Measurements from ENCODE around the gene SCARB1.

SCARB1 gene

DNA sequence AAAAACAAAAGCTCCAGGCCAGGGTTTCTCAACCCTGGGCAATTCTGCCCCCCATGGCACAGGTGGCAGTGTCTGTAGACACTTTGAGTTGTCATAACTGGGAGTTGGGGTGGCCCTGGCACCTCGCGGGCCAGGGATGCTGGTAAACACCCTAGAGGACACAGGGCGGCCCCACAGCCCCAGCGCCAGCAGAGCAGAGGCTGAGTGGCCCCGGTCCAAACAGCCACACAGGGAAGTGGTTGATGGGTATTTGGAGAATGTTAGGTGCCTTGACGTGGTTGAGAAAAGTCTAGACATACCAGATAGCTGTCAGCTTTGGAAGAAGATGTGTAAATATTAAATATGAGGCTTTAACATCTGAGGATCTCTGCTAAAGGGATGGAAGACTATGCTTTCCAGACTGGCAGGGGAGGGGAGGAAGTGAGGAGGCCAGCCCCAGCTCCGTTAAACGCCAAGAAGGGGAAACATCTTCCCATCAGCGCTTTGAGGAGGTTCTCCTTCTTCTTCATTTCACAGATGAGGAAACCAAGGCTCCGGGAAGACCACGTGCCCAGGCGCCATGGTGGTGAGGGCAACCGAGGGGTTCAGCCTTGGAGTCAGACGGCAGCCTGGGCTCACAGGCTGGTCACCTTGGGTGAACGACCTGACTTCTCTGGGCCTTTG lies 103.7 kb downstream of the SCARB1 start:
- H3K4me1 ChIP-seq (ENCODE audit: control insufficient read depth, insufficient read depth, low read length), result no peaks in the 10 kb centered on the region
- TF ChIP-seq ZNF660 (tag by site-specific recombination; IDR thresholded peaks at IDR 0.05) (no peak), ZNF266 (tag by site-specific recombination; IDR thresholded peaks at IDR 0.05; ENCODE audit: low read depth) (no peak), ZBTB1 (tag by site-specific recombination; IDR thresholded peaks at IDR 0.05) (no peak), ZFP41 (tag by site-specific recombination; IDR thresholded peaks at IDR 0.05; ENCODE audit: borderline replicate concordance) (no peak), KLF8 (tag by site-specific recombination; IDR thresholded peaks at IDR 0.05) (no peak), ZNF274 (IDR thresholded peaks at IDR 0.05; ENCODE audit: low read length) (no peak), ZNF274 (tag by site-specific recombination; IDR thresholded peaks at IDR 0.05; ENCODE audit: borderline replicate concordance) (no peak), ZNF24 (tag by site-specific recombination; IDR thresholded peaks at IDR 0.05) (no peak)
- TF ChIP-seq, protein P1, sequence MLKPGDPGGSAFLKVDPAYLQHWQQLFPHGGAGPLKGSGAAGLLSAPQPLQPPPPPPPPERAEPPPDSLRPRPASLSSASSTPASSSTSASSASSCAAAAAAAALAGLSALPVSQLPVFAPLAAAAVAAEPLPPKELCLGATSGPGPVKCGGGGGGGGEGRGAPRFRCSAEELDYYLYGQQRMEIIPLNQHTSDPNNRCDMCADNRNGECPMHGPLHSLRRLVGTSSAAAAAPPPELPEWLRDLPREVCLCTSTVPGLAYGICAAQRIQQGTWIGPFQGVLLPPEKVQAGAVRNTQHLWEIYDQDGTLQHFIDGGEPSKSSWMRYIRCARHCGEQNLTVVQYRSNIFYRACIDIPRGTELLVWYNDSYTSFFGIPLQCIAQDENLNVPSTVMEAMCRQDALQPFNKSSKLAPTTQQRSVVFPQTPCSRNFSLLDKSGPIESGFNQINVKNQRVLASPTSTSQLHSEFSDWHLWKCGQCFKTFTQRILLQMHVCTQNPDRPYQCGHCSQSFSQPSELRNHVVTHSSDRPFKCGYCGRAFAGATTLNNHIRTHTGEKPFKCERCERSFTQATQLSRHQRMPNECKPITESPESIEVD (tag by site-specific recombination; IDR thresholded peaks at IDR 0.05), result no peak
- TF ChIP-seq, protein P2, sequence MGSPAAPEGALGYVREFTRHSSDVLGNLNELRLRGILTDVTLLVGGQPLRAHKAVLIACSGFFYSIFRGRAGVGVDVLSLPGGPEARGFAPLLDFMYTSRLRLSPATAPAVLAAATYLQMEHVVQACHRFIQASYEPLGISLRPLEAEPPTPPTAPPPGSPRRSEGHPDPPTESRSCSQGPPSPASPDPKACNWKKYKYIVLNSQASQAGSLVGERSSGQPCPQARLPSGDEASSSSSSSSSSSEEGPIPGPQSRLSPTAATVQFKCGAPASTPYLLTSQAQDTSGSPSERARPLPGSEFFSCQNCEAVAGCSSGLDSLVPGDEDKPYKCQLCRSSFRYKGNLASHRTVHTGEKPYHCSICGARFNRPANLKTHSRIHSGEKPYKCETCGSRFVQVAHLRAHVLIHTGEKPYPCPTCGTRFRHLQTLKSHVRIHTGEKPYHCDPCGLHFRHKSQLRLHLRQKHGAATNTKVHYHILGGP (tag by site-specific recombination; IDR thresholded peaks at IDR 0.05), result no peak
- CTCF ChIA-PET, result interaction anchor here (1.5 kb wide), 1 partner anchor 19 kb away, joined by 9 read pairs; no protein-coding TSS in a partner anchor
- H3K4me3 ChIP-seq (ENCODE audit: low read depth, low read length), result no peak overlapping the region
- POLR2A ChIA-PET, result no interaction called here
- no peak overlapping the region for H3K27ac ChIP-seq (ENCODE audit: extremely low read depth, low read depth, low read length)
- no peaks in the 10 kb centered on the region for H3K36me3 ChIP-seq (ENCODE audit: control insufficient read depth in 2 of 2, insufficient read depth in 1 of 2, low read length in 2 of 2)
- no peaks in the 10 kb centered on the region for H3K9me3 ChIP-seq (ENCODE audit: control insufficient read depth, insufficient read depth, low read depth, low read length)

DNA sequence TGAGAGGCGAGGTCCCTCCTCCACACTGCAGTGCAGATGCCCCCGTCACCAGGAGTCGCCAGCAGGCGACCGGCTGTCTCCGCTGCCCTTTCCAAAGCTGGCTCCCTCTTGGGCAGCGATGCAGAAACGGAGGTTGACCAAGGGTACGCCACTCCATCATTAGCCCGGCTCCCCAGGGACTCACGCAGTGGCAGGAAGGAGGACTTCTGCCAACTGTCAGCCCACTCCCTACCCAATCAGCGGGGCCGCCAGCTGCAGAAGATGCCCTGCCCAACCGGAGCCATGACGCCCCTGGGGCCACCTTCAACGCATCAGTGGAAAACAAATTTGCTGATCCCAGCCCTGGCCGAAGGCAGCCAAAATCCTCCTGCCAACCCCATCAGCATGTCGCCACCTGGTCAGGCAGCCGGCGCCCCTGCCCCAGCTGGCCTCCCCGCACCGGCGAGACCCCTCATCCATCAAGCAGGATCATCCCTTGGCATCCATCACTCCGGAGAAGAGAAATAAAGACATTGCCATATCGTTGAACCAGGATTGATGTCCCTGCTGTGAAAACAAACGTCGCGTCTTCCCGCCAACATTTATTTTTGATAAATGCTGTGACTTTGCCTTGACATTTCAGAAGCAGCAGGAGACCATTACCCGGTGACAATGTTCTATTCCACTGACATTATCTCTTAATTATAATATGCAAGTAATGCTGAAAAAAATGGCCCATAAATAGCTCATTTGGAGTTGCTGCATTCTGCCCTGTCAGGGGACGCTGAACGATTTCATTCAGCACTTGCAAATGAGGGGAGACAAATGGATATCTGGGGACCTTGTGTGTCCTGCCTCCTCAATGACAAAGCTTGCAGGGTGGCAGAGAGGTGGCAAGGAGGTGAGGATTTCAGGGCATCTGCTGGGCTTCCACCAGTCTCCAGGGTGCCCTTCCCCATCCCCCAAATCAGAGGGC lies 105.1 kb downstream of the SCARB1 start:
- H3K27ac ChIP-seq (ENCODE audit: extremely low read depth, low read depth, low read length), result no peak overlapping the region
- ChIA-PET CTCF (interaction anchor here (0.6 kb wide), 2 partner anchors 54 to 366 kb away, joined by 3 read pairs; no protein-coding TSS in a partner anchor), POLR2A (no interaction called here)
- no peaks in the 10 kb centered on the region for H3K36me3 ChIP-seq (ENCODE audit: control insufficient read depth in 2 of 2, insufficient read depth in 1 of 2, low read length in 2 of 2)
- H3K4me3 ChIP-seq (ENCODE audit: low read depth, low read length), result no peak overlapping the region
- no peaks in the 10 kb centered on the region for H3K4me1 ChIP-seq (ENCODE audit: control insufficient read depth, insufficient read depth, low read length)
- H3K9me3 ChIP-seq (ENCODE audit: control insufficient read depth, insufficient read depth, low read depth, low read length), result no peaks in the 10 kb centered on the region
- TF ChIP-seq, protein P3, sequence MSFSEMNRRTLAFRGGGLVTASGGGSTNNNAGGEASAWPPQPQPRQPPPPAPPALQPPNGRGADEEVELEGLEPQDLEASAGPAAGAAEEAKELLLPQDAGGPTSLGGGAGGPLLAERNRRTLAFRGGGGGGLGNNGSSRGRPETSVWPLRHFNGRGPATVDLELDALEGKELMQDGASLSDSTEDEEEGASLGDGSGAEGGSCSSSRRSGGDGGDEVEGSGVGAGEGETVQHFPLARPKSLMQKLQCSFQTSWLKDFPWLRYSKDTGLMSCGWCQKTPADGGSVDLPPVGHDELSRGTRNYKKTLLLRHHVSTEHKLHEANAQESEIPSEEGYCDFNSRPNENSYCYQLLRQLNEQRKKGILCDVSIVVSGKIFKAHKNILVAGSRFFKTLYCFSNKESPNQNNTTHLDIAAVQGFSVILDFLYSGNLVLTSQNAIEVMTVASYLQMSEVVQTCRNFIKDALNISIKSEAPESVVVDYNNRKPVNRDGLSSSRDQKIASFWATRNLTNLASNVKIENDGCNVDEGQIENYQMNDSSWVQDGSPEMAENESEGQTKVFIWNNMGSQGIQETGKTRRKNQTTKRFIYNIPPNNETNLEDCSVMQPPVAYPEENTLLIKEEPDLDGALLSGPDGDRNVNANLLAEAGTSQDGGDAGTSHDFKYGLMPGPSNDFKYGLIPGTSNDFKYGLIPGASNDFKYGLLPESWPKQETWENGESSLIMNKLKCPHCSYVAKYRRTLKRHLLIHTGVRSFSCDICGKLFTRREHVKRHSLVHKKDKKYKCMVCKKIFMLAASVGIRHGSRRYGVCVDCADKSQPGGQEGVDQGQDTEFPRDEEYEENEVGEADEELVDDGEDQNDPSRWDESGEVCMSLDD (tag by site-specific recombination; IDR thresholded peaks at IDR 0.05), result no peak
- TF ChIP-seq ZNF768 (tag by site-specific recombination; IDR thresholded peaks at IDR 0.05) (no peak), ZNF707 (tag by site-specific recombination; IDR thresholded peaks at IDR 0.05) (no peak), ZNF433 (tag by site-specific recombination; IDR thresholded peaks at IDR 0.05; ENCODE audit: low read depth) (no peak), YY1 (tag by site-specific recombination; IDR thresholded peaks at IDR 0.05) (no peak), ZNF654 (tag by site-specific recombination; IDR thresholded peaks at IDR 0.05; ENCODE audit: low read depth) (no peak), ZNF670 (tag by site-specific recombination; IDR thresholded peaks at IDR 0.05; ENCODE audit: low read depth) (no peak), KLF10 (tag by site-specific recombination; IDR thresholded peaks at IDR 0.05) (no peak), ZNF211 (tag by site-specific recombination; IDR thresholded peaks at IDR 0.05; ENCODE audit: low read depth) (no peak), ZNF664 (tag by site-specific recombination; IDR thresholded peaks at IDR 0.05) (no peak), RBAK (tag by site-specific recombination; IDR thresholded peaks at IDR 0.05) (no peak)
- TF ChIP-seq, protein P4, sequence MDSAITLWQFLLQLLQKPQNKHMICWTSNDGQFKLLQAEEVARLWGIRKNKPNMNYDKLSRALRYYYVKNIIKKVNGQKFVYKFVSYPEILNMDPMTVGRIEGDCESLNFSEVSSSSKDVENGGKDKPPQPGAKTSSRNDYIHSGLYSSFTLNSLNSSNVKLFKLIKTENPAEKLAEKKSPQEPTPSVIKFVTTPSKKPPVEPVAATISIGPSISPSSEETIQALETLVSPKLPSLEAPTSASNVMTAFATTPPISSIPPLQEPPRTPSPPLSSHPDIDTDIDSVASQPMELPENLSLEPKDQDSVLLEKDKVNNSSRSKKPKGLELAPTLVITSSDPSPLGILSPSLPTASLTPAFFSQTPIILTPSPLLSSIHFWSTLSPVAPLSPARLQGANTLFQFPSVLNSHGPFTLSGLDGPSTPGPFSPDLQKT (IDR thresholded peaks at IDR 0.05; ENCODE audit: borderline replicate concordance, low read depth, low read length), result no peak
- TF ChIP-seq, protein P1 (tag by site-specific recombination; IDR thresholded peaks at IDR 0.05), result no peak
- TF ChIP-seq, protein P5, sequence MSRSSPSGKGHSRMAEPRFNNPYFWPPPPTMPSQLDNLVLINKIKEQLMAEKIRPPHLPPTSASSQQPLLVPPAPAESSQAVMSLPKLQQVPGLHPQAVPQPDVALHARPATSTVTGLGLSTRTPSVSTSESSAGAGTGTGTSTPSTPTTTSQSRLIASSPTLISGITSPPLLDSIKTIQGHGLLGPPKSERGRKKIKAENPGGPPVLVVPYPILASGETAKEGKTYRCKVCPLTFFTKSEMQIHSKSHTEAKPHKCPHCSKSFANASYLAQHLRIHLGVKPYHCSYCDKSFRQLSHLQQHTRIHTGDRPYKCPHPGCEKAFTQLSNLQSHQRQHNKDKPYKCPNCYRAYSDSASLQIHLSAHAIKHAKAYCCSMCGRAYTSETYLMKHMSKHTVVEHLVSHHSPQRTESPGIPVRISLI (tag by site-specific recombination; IDR thresholded peaks at IDR 0.05), result no peak
